Measurements from ENCODE around the gene DIPK1A.

DNA sequence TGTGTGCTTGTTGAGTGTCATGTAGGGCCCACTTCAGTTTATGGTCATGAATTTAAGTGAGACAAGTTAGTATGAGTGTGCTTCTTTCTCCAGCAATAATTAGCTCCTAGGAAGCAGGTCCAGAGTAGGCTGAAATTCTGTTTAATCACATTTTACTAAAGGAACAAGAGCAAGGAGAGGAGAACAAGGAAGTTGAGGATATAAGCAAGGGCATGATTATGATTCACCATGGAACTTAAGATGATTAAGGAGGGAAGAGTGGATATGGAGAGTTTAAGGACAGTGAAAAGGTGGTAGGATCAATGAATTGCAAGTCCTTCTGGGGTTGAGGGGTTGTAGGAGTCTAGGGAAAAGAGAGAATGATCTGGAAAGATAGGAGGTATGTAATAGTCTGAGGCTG, 3.1 kb upstream of the DIPK1A start:
- TF ChIP-seq POLR2A (IDR thresholded peaks at IDR 0.05), result no peak
- TF ChIP-seq, protein P1, sequence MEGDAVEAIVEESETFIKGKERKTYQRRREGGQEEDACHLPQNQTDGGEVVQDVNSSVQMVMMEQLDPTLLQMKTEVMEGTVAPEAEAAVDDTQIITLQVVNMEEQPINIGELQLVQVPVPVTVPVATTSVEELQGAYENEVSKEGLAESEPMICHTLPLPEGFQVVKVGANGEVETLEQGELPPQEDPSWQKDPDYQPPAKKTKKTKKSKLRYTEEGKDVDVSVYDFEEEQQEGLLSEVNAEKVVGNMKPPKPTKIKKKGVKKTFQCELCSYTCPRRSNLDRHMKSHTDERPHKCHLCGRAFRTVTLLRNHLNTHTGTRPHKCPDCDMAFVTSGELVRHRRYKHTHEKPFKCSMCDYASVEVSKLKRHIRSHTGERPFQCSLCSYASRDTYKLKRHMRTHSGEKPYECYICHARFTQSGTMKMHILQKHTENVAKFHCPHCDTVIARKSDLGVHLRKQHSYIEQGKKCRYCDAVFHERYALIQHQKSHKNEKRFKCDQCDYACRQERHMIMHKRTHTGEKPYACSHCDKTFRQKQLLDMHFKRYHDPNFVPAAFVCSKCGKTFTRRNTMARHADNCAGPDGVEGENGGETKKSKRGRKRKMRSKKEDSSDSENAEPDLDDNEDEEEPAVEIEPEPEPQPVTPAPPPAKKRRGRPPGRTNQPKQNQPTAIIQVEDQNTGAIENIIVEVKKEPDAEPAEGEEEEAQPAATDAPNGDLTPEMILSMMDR (IDR thresholded peaks at IDR 0.05), result no peak
